HG03060 (cell line): ENCODE measurements around the gene CSF1R.
A peak's percentile ranks its signal among the peaks of the same experiment; 100 is the strongest.

Experiments used
- ATAC-seq: cut with Tn5 transposase; IDR thresholded peaks from one replicate; pipeline ENCODE4 v1.9.1; 2021; ENCODE audit warnings: low read depth, moderate number of reproducible peaks; ENCODE audit not compliant: unreplicated experiment

CSF1R gene

GRCh38 chr5:150073677-150074076, 12.7 kb downstream of the CSF1R start:
- ATAC-seq = no peak

- ATAC-seq = no peak
These were observed 13.2 kb downstream of the CSF1R start for GRCh38 chr5:150073086-150073625.

- ATAC-seq = no peak
These were observed 15.5 kb downstream of the CSF1R start for GRCh38 chr5:150070821-150071220.

GRCh38 chr5:150069672-150070627, 16.4 kb downstream of the CSF1R start:
- ATAC-seq = no peak

- ATAC-seq = no peak
These were observed 17.3 kb downstream of the CSF1R start for GRCh38 chr5:150068961-150069645.

- no peak for ATAC-seq
These were observed 17.9 kb downstream of the CSF1R start for GRCh38 chr5:150068472-150068871.

- no peak for ATAC-seq
These were observed 18.3 kb downstream of the CSF1R start for GRCh38 chr5:150068071-150068470.

GRCh38 chr5:150067405-150067960, 18.9 kb downstream of the CSF1R start:
- peak; percentile 6 for ATAC-seq

- peak; percentile 47 for ATAC-seq
These were observed 19.4 kb downstream of the CSF1R start for GRCh38 chr5:150066901-150067396.

- ATAC-seq = no peak
These were observed 19.9 kb downstream of the CSF1R start for GRCh38 chr5:150066436-150066835.

- no peak for ATAC-seq
These were observed 20.5 kb downstream of the CSF1R start for GRCh38 chr5:150065886-150066285.

- ATAC-seq = no peak
These were observed 21.0 kb downstream of the CSF1R start for GRCh38 chr5:150065346-150065745.

GRCh38 chr5:150064681-150065220, 21.6 kb downstream of the CSF1R start:
- ATAC-seq = no peak

- no peak for ATAC-seq
These were observed 22.7 kb downstream of the CSF1R start for GRCh38 chr5:150063638-150064037.

GRCh38 chr5:150062216-150062922, 24.0 kb downstream of the CSF1R start:
- no peak for ATAC-seq

- ATAC-seq = no peak
These were observed 24.8 kb downstream of the CSF1R start for GRCh38 chr5:150061538-150061995.

- ATAC-seq = no peak
These were observed 25.9 kb downstream of the CSF1R start for GRCh38 chr5:150060471-150060870.

GRCh38 chr5:150059623-150060022, 26.7 kb downstream of the CSF1R start:
- no peak for ATAC-seq

GRCh38 chr5:150058480-150059126, 27.8 kb downstream of the CSF1R start:
- no peak for ATAC-seq
